HG03571 (cell line): ENCODE measurements around the gene EVI5L.

ENCODE experiments used
- ATAC-seq: cut with Tn5 transposase; IDR thresholded peaks from one replicate; pipeline ENCODE4 v1.9.1; 2021; ENCODE audit not compliant: unreplicated experiment

Gene EVI5L

GRCh38 chr19:7894612-7895309, 64.7 kb downstream of the EVI5L start:
- no peak for ATAC-seq

GRCh38 chr19:7895565-7895964, 65.5 kb downstream of the EVI5L start:
- no peak for ATAC-seq

- ATAC-seq: no peak
Observed at GRCh38 chr19:7897292-7897691, 67.3 kb downstream of the EVI5L start.

- no peak for ATAC-seq
Observed at GRCh38 chr19:7898967-7899366, 68.9 kb downstream of the EVI5L start.

GRCh38 chr19:7899751-7900378, 69.8 kb downstream of the EVI5L start:
- no peak for ATAC-seq

GRCh38 chr19:7900401-7900870, 70.4 kb downstream of the EVI5L start:
- no peak for ATAC-seq

GRCh38 chr19:7900931-7901330, 70.9 kb downstream of the EVI5L start:
- ATAC-seq: no peak

GRCh38 chr19:7901337-7901736, 71.3 kb downstream of the EVI5L start:
- no peak for ATAC-seq

- peak; percentile 4 for ATAC-seq
Observed at GRCh38 chr19:7902796-7903243, 72.8 kb downstream of the EVI5L start.

GRCh38 chr19:7903244-7904073, 73.4 kb downstream of the EVI5L start, which contains the start of gene MAP2K7:
MAP2K7 (plus strand) TSS chr19:7903877; CDS start chr19:7903945, 68 bp downstream.
- peak; percentile 74 for ATAC-seq

- ATAC-seq: peak; percentile 27
Observed at GRCh38 chr19:7904074-7905020, 74.3 kb downstream of the EVI5L start.

- ATAC-seq: no peak
Observed at GRCh38 chr19:7905268-7905667, 75.2 kb downstream of the EVI5L start.

GRCh38 chr19:7905859-7906258, 75.8 kb downstream of the EVI5L start:
- ATAC-seq: no peak

- ATAC-seq: no peak
Observed at GRCh38 chr19:7907122-7907521, 77.1 kb downstream of the EVI5L start.

GRCh38 chr19:7907544-7907943, 77.5 kb downstream of the EVI5L start:
- ATAC-seq: no peak

GRCh38 chr19:7908078-7908699, 78.2 kb downstream of the EVI5L start:
- ATAC-seq: no peak

- ATAC-seq: no peak
Observed at GRCh38 chr19:7908742-7909461, 78.9 kb downstream of the EVI5L start.

- no peak for ATAC-seq
Observed at GRCh38 chr19:7909471-7910067, 79.6 kb downstream of the EVI5L start.
